ENCODE measurements around the gene PCGF3.

Gene PCGF3

GRCh38 chr4:660401-660800 lies 45.2 kb upstream of the PCGF3 start:
- H4K20me1 ChIP-seq (ENCODE audit: insufficient read depth, low read length, poor library complexity, severe bottlenecking): no peaks in the 10 kb centered on the region
- TF ChIP-seq EZH2phosphoT487 (IDR thresholded peaks at IDR 0.05; ENCODE audit: borderline replicate concordance) (no peak), CTCF (conservative IDR thresholded peaks at IDR 0.05; ENCODE audit: low read length) (no peak)
- no peak overlapping the region for H3K4me2 ChIP-seq (ENCODE audit: low read depth, low read length, poor library complexity, severe bottlenecking)
- H3K4me1 ChIP-seq (ENCODE audit: insufficient read depth, low read length, poor library complexity, severe bottlenecking): peaks cover 14% of the 10 kb centered on the region
- no peaks in the 10 kb centered on the region for H3K36me3 ChIP-seq (ENCODE audit: insufficient read depth, low read length)
- H3K9me3 ChIP-seq (ENCODE audit: insufficient read depth, low read depth, low read length): peaks cover 3% of the 10 kb centered on the region; the same call in 1 of the 2 replicates
- H3K9me2 ChIP-seq (replicated peaks; ENCODE audit: low read depth, low read length): no peaks in the 10 kb centered on the region
- H3F3A ChIP-seq (ENCODE audit: low read depth): no peaks in the 10 kb centered on the region
- H3K79me2 ChIP-seq (ENCODE audit: insufficient read depth, low read length): peaks cover 13% of the 10 kb centered on the region; the same call in 1 of the 2 replicates
- no peak overlapping the region for H3K9ac ChIP-seq (ENCODE audit: low read depth, low read length, poor library complexity, severe bottlenecking)
- no peak overlapping the region for H2AFZ ChIP-seq (ENCODE audit: low read length)
- no peak overlapping the region for H3K4me3 ChIP-seq (ENCODE audit: low read length, poor library complexity, severe bottlenecking)
- no peaks in the 10 kb centered on the region for H3K27me3 ChIP-seq (ENCODE audit: insufficient read depth, low read length, poor library complexity, severe bottlenecking)

- H3K4me1 ChIP-seq (ENCODE audit: insufficient read depth, low read length, poor library complexity, severe bottlenecking): peaks cover 14% of the 10 kb centered on the region
- H3K36me3 ChIP-seq (ENCODE audit: insufficient read depth, low read length): no peaks in the 10 kb centered on the region
- no peak overlapping the region for H2AFZ ChIP-seq (ENCODE audit: low read length)
- H3K27me3 ChIP-seq (ENCODE audit: insufficient read depth, low read length, poor library complexity, severe bottlenecking): no peaks in the 10 kb centered on the region
- no peaks in the 10 kb centered on the region for H3F3A ChIP-seq (ENCODE audit: low read depth)
- TF ChIP-seq EZH2phosphoT487 (IDR thresholded peaks at IDR 0.05; ENCODE audit: borderline replicate concordance): no peak
- TF ChIP-seq CTCF (conservative IDR thresholded peaks at IDR 0.05; ENCODE audit: low read length): no peak
- peaks cover 13% of the 10 kb centered on the region; the same call in 1 of the 2 replicates for H3K79me2 ChIP-seq (ENCODE audit: insufficient read depth, low read length)
- H3K9me2 ChIP-seq (replicated peaks; ENCODE audit: low read depth, low read length): no peaks in the 10 kb centered on the region
- no peaks in the 10 kb centered on the region; the same call in 1 of the 2 replicates for H3K9me3 ChIP-seq (ENCODE audit: insufficient read depth, low read depth, low read length)
- no peak overlapping the region for H3K9ac ChIP-seq (ENCODE audit: low read depth, low read length, poor library complexity, severe bottlenecking)
- H3K4me3 ChIP-seq (ENCODE audit: low read length, poor library complexity, severe bottlenecking): no peak overlapping the region
- no peak overlapping the region for H3K4me2 ChIP-seq (ENCODE audit: low read depth, low read length, poor library complexity, severe bottlenecking)
- no peaks in the 10 kb centered on the region for H4K20me1 ChIP-seq (ENCODE audit: insufficient read depth, low read length, poor library complexity, severe bottlenecking)
Observed at GRCh38 chr4:661231-661630, 44.4 kb upstream of the PCGF3 start.

- Histone ChIP-seq H3F3A (ENCODE audit: low read depth) (no peaks in the 10 kb centered on the region), H3K79me2 (ENCODE audit: insufficient read depth, low read length) (peaks cover 13% of the 10 kb centered on the region; the same call in 1 of the 2 replicates), H3K9me3 (ENCODE audit: insufficient read depth, low read depth, low read length) (no peaks in the 10 kb centered on the region), H4K20me1 (ENCODE audit: insufficient read depth, low read length, poor library complexity, severe bottlenecking) (no peaks in the 10 kb centered on the region), H3K36me3 (ENCODE audit: insufficient read depth, low read length) (no peaks in the 10 kb centered on the region), H3K4me3 (ENCODE audit: low read length, poor library complexity, severe bottlenecking) (no peak overlapping the region), H3K4me2 (ENCODE audit: low read depth, low read length, poor library complexity, severe bottlenecking) (no peak overlapping the region), H3K9me2 (replicated peaks; ENCODE audit: low read depth, low read length) (no peaks in the 10 kb centered on the region), H3K9ac (ENCODE audit: low read depth, low read length, poor library complexity, severe bottlenecking) (no peak overlapping the region), H3K4me1 (ENCODE audit: insufficient read depth, low read length, poor library complexity, severe bottlenecking) (peaks cover 14% of the 10 kb centered on the region), H3K27me3 (ENCODE audit: insufficient read depth, low read length, poor library complexity, severe bottlenecking) (no peaks in the 10 kb centered on the region), H2AFZ (ENCODE audit: low read length) (no peak overlapping the region)
- no peak for TF ChIP-seq CTCF (conservative IDR thresholded peaks at IDR 0.05; ENCODE audit: low read length)
- TF ChIP-seq EZH2phosphoT487 (IDR thresholded peaks at IDR 0.05; ENCODE audit: borderline replicate concordance): no peak
Observed at GRCh38 chr4:661881-662761, 43.5 kb upstream of the PCGF3 start.

All from Loucy (cell line).